Kidney epithelial cell (primary cell): ENCODE results near the gene TAB3. TPM values are rescaled to one million over a fixed set of nuclear protein-coding genes. Genes with fewer than 3 reads are reported as not detected.
"Not testable (repeated sequence)": the region's sequence is repeated elsewhere in the genome, so short reads cannot be mapped to it uniquely, and the experiment has no call there.

Experiments
- DNase-seq: peaks from one replicate; pipeline ENCODE4 v3.0.0-alpha.2; 2010; ENCODE audit warnings: low read depth
- H3K27me3 ChIP-seq: 2 replicates; pipeline ENCODE4 v1.6.0; 2011; ENCODE audit warnings: low read length; ENCODE audit not compliant: control insufficient read depth, insufficient read depth
- H3K36me3 ChIP-seq: 2 replicates; pipeline ENCODE4 v1.5.1; 2011; ENCODE audit warnings: low read length; ENCODE audit not compliant: control insufficient read depth, insufficient read depth
- H3K4me3 ChIP-seq: 2 replicates; pipeline ENCODE4 v1.5.1; 2011; ENCODE audit warnings: low read depth, mild to moderate bottlenecking, control low read depth, low read length
- CTCF ChIP-seq: IDR thresholded peaks from 2 replicates; pipeline ENCODE4 v1.5.1; 2011; ENCODE audit warnings: mild to moderate bottlenecking, moderate library complexity, low read length, control low read depth, inconsistent platforms; ENCODE audit not compliant: insufficient read depth, poor library complexity, severe bottlenecking
- total RNA-seq: library from RNA; depleted of rRNA; stranded (reverse); fragments of >200 nt; gene quantifications from 2 replicates; pipeline ENCODE4 v1.2.3, GENCODE V29; 2015

Gene TAB3
- total RNA-seq, 1 donor from 2014 or later: 35.7 TPM

DNA sequence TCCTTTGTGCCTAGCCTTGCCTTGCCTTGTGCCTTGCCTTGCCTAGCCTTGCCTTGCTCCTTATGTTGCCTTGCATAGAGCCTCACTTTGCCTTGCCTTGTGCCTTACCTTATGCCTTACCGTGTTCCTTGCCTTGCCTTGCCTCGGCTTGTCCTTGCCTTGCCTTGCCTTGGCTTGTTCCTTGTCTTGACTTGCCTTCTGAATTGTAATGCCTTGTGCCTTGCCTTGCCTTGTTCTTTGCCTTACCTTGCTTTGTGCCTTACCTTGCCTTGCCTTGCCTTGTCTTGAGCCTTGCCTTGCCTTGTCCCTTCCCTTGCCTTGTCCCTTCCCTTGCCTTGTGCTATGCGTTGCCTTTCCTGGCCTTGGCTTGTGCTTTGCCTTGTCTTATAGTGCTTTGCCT is 90.2 kb downstream of the TAB3 start:
- DNase-seq: no peak
- H3K27me3 ChIP-seq: no peaks in the 10 kb centered on the region
- H3K4me3 ChIP-seq: no peak overlapping the region
- TF ChIP-seq CTCF: no peak
- no peaks in the 10 kb centered on the region for H3K36me3 ChIP-seq

- DNase-seq, H3K4me3 ChIP-seq, H3K36me3 ChIP-seq, H3K27me3 ChIP-seq: not testable (repeated sequence)
These were observed 91.8 kb downstream of the TAB3 start for GRCh38 chrX:30797301-30797700.

DNA sequence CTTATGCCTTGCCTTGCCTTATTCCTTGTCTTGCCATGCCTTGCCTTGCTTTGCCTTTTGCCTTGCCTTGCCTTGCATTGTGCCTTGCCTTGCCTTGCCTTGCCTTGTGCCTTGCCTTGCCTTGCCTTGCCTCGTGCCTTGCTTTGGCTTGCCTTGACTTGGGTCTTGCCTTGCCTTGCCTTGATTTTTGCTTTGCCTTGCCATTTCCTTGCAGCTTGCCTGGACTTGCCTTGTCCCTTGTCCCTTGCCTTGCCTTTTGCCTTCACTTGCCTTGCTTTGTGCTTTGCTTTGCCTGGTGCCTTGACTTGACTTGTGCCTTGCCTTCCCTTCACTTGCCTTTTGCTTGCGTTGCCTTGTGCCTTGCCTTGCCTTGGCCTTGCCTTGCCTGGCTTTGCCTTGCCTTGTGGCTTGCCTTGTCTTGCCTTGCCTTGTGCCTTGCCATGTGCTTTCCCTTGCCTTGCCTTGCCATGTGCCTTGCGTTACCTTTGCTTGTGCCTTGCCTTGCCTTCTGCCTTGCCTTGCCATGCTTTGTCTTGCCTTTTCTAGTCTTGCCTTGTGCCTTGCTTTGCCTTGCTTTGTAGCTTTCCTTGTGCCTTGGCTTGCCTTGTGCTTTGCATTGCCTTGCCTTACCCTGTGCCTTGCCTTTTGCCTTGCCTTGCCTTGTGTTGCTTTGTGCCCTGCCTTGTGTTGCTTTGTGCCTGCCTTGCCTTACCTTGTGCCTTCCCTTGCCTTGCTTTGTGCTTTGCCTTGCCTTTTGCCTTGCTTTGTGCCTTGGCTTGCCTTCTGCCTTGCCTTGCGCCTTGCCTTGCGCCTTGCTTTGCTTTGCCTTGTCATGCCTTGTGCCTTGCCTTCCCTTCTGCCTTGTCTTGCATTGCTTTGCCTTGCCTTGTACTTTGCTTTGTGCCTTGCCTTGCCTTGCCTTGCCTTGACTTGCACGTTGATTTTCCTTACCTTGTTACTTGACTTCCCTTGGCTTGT is 92.8 kb downstream of the TAB3 start:
- no peaks in the 10 kb centered on the region for H3K27me3 ChIP-seq

DNA sequence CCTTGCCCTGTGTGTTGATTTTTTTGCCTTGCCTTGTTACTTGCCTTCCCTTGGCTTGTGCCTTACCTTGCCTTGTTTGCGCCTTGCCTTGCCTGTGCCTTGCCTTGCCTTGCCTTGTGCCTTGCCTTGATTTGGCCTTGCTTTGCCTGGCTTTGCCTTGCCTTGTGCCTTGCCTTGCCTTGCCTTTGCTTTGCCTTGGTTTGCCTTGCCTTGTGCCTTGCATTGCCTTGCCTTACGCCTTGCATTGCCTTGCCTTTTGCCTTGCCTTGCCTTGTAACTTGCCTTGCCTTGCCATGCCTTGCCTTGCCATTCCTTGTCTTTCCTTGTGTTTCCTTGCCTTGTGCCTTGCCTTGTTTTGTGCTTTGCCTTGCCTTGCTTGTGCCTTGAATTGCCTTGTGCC is 94.6 kb downstream of the TAB3 start:
- no peak for DNase-seq
- H3K27me3 ChIP-seq: no peaks in the 10 kb centered on the region
- no peak overlapping the region for H3K4me3 ChIP-seq
- no peak for TF ChIP-seq CTCF
- no peaks in the 10 kb centered on the region for H3K36me3 ChIP-seq

More for the DNA sequence above, 92.8 kb downstream of the TAB3 start:
- H3K36me3 ChIP-seq: no peaks in the 10 kb centered on the region
- H3K4me3 ChIP-seq: no peak overlapping the region
- DNase-seq: no peak
- no peak for TF ChIP-seq CTCF

- Histone ChIP-seq H3K4me3 (no peak overlapping the region), H3K27me3 (no peaks in the 10 kb centered on the region), H3K36me3 (no peaks in the 10 kb centered on the region)
- no peak for DNase-seq
- no peak for TF ChIP-seq CTCF
These were observed 95.3 kb downstream of the TAB3 start for GRCh38 chrX:30793767-30794103.

- Histone ChIP-seq H3K36me3 (no peaks in the 10 kb centered on the region), H3K27me3 (no peaks in the 10 kb centered on the region), H3K4me3 (no peak overlapping the region)
- no peak for DNase-seq
- TF ChIP-seq CTCF: no peak
These were observed 95.8 kb downstream of the TAB3 start for GRCh38 chrX:30793075-30793766.
